ENCODE data around the gene DAB2IP.
"Not testable (repeated sequence)": the region's sequence is repeated elsewhere in the genome, so short reads cannot be mapped to it uniquely, and the experiment has no call there.

DAB2IP gene

DNA sequence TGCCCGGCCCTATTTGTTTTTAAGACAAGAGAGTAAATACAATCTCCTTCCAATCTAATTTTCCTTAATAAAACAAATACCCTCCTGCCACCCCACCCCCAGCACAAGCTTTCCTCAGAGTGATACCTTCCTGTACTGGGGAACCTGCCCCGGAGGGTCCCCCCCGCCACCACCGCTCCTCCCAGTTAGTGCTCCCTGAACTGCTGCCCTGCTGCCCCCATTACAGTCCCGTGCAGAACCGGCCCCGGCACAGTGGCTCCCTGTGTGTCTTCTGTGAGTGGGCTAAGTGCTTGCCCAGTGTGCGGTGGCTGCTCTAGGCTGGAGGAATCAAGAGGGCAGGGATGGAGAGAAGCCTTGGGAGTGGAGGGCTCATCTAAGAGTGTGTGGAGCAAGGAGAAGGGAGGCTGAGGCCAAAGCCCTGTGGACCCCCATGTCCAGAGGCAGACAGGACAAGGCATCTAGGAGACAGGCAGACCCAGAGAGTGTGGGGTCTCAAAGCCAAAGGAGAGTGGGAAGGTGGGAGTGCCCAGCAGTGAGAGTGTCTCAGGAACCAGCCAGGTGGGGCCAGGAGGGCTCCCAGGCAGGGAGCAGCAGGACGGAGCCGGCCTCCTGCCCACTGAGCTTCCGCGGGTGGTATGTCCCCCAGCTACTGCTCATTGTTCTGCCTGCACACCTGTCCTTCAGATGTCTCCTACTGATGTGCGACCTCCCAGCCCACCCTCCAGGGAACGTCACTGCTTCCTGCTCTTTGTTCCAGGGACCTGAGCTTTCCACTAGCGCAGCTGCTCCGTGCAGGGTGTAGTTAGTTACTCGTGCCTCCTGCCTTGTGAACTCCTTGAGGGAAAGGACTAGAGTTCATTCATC is 129.0 kb downstream of the DAB2IP start:
- no peak for DNase-seq

DNA sequence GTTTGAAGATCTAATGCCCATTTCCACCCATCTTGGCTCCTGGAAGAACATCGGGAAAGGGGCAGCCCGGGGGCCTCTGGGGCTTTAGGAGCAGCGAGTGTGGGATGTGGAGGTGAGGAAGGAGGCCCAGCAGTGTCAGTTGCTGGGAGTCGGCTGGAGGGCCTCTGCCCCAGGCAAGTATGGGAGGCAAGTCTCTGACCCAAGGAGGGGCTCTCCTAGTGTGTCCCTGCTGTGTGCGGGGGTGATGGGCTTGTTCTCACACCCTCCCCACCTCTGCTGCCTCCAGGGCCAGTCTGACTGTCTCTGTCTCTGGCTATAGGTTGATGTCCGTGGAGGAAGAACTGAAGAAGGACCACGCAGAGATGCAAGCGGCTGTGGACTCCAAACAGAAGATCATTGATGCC is 129.7 kb downstream of the DAB2IP start:
- DNase-seq = no peak

DNA sequence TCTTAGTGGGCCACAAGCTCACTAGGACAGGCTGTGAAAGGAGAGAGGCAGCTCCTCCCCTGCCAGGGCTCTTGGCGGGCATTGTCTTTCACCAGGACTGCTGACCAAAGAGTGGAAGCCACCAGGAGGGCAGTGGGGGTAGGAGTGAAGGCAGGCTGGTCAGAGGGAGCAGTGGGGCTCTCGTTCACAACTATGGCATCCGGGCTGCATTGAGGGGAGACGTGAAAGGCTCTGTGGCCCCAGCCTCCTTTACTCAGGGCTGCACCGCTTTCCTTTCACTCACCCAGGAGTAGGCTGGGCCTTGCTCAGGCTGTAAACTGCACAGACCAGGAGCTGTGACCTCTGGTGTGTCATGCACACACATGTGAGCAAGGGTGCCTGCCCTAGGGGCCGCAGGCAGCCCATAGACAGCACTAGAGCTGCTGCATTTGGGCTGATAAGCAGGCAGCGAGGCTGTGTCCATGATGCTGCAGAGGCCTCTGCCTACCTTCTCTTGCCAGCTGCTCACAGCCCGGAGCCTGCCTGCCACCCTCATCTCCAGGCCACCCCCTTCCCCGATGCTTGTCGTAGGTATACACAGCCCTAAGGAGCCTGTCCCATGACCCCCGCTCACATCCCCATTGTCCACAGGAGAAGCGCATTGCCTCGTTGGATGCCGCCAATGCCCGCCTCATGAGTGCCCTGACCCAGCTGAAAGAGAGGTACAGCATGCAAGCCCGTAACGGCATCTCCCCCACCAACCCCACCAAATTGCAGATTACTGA is 130.4 kb downstream of the DAB2IP start:
- DNase-seq = no peak

DNA sequence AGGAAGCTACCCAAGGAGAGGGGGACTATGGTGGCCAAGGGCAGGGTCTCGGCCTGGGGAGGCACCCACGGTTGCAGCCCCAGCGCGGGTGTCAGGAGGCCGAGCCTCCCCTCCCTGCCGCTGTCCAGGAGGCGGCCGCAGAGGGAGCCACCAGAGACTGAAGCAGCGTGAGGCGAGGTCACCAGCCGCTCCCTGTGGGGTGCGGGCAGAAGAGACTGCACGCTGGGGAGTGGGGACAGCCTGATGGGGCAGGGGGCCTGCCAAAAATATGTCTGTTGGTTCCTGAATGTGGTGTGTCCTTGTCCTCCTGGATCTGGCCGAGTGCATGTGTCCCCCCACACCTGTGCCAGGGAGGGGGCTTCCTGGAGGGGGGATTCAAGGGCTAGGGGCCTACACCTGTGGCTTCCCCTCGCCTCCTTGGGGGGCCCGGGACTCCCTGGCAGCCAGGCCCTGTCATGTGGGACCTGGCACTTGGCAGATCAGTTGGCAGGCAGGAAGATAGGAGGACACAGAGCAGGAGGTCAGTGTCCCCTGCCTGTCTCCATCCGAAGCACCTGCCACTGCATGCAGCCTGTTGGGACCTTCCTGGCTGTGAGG is 131.2 kb downstream of the DAB2IP start:
- DNase-seq = no peak

DNA sequence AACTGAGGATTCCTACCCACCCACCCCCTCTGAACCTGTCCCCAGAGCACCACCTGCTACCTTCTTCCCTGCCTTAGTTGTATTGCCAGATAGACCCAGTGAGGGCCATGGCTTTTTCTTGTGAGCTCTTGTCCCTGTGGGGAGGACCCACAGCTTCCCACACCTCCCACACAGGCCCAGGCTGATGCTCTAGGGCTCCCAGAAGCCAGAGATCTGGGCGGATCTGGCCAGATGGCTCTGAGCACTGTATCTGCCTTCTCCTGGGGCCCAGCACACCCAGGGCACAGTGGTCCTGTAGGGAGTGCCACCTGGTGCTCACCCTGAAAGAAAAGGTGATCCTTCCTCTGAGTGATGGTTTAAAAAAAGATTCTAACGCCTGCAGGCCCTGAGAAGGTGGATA is 131.7 kb downstream of the DAB2IP start:
- DNase-seq = no peak

DNA sequence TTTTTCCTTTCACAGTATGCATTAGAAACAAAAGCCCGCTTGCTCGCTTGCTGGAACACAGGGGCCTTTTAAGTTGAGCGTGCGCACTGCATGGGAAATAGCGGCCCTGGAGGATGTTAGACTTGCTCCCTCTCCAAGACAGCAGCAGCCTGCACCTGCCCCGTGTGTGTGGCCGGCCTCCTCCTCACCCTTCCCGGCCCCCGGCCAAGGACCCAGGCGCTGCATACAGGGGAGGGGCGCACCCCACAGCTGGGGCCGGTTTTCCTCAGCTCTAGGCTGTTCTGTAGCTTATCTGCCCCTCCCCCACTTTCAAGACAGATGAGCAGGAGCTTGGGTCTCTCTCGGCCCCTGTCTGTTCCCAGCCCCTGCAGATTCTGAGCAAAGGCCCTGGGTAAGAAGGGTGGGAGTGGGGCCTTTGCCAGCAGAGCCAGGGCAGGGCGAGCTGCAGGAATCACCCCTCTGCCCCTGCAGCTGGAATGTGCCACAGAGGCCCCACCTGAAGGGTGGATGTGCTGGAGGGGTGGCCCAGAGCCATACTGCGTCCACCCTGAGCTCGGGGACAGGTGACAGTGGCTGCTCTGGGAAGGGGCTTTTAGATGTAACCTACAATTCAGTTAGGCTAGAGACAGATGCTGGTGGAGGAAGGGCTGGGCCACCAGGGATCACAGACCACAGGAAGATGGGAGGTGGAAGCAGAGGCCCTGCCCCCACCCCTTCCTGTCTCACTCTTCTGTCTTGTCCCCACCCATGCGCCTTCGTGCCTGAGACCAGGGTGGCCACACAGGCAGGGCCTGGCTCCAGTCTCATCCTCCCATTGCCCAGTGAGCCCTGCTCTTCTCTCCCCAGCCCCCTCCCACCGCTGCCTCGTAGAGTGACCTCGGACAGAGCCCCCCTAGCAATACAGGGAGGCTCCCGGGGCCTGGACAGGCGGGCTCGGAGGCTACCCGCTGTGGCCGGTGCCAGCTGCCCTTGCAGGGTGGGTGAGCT is 132.4 kb downstream of the DAB2IP start:
- no peak for DNase-seq

DNA sequence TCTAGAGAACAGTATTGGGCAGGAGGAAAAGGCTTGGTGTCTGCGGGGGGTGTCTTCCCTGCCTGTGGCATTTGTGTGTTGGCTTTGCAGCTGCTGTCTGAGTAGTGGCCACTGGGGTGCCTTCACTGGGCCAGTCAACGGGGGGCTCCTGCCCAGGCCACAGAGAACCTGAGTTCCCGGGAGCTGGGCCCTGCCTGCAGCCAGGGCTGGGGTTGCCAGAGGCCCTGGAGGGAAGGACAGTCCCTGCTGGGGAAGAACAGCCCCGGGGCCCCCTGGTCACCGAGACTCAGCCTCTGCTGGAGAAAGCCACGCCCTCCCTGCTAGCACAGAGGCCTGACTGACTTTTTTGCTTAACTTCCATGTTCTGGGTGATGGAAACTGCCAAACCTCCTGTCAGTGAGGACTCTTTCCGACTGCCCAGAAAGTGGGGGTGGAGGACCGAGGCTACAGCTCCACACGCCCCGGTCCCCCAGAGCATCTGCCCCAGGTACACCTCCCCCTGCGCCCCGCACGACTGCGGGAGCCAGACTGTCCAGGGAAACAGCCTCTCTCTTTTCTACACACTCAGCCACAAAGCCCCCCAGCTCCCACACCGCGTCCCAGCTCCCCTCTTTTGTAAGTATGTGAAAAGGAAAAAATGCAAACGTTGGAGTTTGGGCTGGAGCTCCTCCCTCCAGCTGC is 133.4 kb downstream of the DAB2IP start:
- DNase-seq = no peak

DNA sequence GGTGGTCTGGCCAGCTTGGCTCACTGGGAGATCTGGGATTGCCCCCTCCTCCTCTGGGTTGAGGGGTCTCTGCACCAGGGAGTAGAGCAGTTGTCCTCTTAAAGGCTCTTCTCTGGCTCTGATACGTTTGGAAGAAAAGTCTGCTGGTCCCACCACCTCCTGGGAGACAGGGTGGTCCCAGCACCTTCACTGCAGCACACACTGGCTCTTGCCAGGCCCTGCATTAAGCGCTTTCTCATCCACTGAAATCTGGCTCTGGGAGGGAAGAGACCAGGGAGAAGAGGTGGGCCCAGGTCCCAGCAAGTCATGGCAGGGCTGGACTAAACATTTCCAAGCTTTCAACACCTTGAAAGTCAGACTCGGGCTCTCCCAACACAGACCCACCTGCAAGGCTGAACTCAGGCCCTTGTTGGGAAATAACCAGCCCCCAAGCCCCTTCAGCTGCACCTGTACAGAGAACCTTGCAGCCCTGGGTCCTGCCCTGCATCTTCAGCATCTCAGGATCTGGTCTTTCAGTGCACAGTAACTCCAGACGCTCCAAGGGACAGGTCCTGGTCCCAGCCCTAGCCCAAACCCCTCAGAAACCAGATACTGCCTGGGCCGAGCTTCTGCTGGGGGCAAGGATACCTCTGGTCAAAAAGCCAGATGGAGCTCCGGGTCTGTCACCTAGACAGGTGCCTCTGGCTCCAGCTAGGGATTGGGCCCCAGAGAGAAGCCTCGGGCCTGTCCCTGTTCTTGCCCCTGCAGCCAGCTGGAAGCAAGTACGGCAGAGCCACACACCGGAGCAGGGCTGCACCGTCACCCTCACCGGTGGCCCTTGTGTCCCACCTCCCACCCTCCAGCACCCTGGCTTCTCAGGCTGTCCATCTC is 134.5 kb downstream of the DAB2IP start:
- no peak for DNase-seq

DNA sequence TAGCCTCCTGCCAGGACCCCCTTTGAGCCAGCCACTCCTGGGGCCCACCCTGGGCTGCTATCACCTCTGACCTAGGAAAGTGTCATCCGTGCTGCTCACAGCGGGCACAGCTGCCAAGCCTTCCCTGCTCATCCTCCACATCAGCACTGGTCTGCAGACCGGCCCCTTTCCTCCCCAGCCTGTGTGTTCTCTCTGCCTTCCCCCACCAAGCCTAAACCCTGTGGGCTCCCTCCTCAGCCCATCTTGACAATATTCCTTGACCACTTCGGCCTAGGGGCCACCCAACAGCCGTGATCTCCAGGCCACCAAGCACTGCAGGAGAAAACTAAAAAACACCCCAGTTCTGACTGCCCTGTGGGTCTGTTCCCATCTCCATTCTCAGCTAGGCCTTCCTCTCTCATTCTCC is 135.1 kb downstream of the DAB2IP start:
- DNase-seq = no peak

DNA sequence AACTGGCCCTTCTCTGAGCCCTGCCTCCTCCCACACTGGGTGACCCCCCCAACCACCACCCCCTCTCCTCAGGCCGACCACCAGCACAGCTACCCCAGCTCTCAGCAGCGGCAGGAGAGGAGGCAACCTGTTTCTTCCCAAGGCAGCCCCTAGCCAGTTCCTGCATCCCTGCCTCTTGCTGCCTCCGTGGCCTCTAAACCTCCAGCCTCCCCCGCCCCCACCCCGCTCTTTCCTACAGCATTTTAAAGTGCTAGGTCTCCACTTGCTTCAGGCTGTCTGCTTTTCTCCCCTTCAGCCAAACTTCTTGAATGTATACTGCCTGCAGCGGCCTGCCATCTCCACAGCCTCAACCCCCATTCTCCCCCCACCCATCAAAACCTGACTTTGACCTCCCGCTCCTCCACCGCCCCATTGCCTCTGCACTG is 135.6 kb downstream of the DAB2IP start:
- DNase-seq = no peak

DNA sequence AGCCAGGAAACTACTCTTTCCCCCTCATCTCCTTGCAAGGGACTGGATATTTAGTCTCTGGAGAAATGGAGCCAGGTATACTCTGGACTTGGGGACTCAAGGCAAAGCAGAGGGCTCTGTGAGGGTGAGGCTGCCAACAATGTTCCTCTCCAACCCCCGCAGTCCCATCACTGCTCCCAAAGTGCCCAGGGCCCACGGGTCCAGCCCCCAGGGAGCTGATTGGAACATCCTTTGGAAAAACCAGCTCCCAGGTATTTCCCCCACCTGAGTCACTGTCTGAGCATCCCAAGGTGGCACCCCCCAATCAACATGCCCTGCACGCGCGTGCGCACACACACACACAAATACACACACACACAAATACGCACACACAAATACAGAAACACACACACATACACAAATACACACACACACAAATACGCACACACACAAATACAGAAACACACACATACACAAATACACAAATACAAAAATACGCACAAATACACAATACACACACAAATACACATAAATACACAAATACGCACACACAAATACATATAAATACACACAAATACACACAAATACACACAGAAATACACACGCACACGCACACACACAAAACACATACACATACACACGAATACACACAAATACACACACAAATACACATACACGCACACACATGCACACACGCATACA is 137.4 kb downstream of the DAB2IP start:
- no peak for DNase-seq

DNA sequence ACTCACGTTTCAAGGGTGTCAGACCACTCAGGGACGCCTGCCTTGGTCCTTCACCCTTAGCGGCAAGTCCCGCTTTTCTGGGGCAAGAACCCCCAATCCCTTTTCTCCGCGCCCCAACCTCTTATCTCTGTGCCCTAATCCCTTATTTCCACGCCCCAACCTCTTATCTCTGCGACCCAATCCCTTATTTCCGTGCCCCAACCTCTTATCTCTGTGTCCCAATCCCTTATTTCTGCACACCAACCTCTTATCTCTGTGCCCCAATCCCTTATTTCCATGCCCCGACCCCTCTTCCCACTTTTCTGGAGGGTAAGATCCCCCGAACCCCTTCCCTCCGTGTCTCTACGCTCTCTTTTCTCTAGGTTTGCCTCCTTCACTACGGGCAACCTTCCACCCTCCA is 139.4 kb downstream of the DAB2IP start:
- no peak for DNase-seq

DNA sequence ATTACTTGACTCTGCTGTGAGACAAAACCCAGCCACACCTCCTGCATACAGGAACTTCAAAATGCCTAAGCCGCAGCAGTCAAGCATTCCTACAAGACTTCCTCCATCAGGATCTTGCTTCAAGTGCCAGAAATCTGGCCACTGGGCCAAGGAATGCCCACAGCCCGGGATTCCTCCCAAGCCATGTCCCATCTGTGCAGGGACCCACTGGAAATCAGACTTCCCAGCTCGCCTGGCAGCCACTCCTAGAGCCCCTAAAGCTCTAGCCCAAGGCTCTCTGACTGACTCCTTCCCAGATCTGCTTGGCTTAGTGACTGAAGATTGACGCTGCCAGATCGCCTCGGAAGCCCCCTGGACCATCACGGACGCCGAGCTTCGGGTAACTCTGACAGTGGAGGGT is 141.0 kb downstream of the DAB2IP start:
- not testable (repeated sequence) for DNase-seq

DNA sequence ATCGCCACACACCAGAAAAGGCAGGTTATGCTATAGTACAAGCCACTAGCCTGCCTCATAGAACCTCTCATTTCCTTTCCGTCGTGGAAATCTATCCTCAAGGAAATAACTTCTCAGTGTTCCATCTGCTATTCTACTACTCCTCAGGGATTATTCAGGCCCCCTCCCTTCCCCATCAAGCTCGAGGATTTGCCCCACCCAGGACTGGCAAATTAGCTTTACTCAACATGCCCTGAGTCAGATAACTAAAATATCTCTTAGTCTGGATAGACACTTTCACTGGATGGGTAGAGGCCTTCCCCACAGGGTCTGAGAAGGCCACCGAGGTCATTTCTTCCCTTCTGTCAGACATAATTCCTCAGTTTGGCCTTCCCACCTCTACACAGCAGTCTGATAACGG is 142.9 kb downstream of the DAB2IP start:
- not testable (repeated sequence) for DNase-seq

DNA sequence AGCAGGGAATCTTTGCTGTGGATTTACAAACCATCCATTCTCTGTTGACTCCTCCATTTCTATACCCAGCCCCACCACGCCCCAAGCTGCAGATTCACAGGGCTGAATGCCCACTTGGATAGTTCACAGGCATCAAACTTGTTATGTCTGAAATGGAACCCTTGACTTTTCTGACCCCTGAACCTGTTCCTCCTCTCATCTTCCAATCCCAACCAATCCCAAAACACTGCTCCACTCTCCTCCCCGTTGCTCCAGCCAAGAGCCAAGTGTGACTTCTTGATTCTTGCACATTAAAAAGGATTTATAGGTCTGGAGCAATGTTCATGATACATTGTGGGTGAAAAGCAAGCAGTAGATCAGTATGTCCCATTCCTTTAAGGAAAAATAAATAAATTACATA is 145.6 kb downstream of the DAB2IP start:
- DNase-seq = no peak

DNA sequence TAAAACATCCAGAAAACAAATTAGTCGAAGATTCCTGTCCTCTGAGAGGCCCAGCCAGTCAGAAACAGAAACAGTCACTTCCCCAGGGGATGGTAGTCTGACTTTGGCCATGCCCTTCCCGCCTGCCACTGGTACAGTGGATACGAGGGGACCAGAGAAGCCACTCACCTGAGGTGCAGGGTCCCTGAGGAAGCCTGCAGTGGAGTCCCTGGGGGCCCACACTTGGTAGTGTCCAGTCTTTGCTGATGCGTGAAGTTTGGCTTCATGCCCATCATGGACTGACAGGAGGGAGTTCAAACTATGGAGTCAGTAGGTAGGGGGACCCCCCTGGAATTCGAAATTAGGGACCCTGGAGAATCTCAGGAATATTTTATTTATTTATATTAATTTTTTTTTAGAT is 147.5 kb downstream of the DAB2IP start:
- DNase-seq = no peak

DNA sequence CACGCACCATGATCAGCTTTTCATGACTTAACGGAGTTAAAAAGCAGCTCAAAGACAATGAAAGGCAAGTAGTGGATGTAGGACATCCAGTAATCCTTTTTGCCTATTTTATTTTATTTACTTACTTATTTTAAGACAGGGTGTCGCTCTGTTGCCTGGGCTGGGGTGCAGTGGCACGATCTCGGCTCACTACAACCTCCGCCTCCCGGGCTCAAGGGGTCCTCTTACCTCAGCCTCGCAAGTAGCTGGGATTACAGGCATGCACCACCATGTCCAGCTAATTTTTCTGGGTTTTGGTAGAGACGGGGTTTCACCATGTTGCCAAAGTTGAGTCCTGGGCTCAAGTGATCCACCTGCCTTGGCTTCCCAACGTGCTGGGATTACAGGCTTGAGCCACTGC is 148.9 kb downstream of the DAB2IP start:
- DNase-seq = no peak

DNA sequence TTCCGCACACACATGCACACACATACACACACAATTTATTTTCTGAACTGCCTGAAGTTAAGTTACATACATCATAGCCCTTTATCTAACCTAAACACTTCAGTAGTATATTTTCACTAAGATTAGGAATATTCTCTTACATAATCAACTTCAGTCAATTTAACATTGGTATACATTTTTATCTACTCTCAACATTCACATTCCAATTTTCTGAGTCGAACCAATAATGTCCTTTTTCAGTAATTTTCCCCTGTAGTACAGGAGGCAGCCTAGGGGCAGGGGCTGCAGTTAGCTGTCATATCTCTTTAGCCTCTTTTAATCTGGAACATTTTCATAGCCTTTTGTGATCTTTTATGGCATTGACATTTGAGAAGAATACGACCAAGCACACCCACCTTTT is 150.1 kb downstream of the DAB2IP start:
- DNase-seq = no peak

DNA sequence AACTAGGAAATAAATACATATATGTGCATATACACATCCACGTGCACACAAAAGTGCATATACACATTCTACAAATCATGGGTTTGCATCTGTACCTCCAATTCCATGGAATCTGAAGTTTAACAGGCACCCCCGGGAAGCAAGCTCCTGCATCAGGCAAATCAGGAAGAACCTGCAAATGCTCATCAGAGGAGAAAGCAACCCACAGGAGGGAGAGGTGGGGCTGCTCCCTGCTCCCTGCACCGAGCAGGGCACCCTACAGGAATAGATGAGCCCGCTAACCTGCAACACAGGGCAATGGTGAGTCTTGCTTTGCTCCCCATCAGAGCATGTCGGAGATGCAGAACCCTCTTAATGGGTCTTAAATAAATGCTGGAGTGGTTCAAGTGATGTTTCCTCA is 151.3 kb downstream of the DAB2IP start:
- no peak for DNase-seq

DNA sequence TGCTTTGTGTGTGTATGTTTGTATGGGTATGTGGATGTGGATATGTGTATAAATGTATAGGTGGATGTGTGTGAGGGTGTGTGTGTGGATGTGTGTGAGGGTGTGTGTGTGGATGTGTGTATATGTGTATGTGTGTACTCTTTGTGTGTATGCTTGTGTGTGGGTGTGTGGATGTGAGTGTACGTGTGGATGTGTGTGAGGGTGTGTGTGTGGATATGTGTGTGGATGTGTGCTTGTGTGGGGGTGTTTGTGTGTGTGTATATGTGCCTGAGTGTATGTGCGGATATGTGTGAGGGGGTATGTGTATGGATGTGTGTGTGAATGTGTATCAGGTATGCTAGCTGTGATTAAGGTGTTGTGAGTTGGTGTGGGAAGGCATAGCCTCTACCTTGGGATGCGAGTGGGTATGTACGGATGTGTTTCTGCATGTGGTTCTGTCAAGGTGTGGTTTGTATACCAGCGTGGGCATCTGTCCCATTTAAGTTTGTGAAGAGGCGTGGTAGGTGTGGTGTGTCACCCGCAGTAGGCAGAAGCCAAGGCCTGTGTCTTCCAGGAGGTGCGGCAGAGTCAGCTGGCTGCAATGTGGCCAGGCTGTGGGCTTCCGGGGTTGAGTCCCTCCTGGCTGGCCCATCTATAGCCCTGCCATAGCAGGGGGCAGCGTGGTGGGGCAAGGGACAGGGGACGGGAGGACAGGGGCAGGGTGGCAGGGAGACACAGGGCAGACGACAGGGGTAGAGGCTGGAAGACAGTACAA is 155.8 kb downstream of the DAB2IP start:
- no peak for DNase-seq

Measured in CD4-positive, alpha-beta T cell treated with Interferon gamma for 1 hour (primary cell).